Upper lobe of right lung (tissue), 1 donor: ENCODE measurements around the gene ZNF609. TPM values are rescaled to one million over a fixed set of nuclear protein-coding genes. Genes with fewer than 3 reads are reported as not detected.

Experiments used
- ATAC-seq: fragments of 200-7000 bp; cut with Tn5 transposase; one replicate; pipeline ENCODE4 v1.9.1; 2020; ENCODE audit warnings: mild to moderate bottlenecking, moderate library complexity
- DNase-seq: peaks from one replicate; pipeline ENCODE4 v3.0.0-alpha.2; 2020
- H3K27ac ChIP-seq: fragments of 200-600 bp; one replicate; pipeline ENCODE4 v1.8.0; 2022
- H3K27me3 ChIP-seq: fragments of 200-600 bp; one replicate; pipeline ENCODE4 v1.8.0; 2022; ENCODE audit warnings: mild to moderate bottlenecking
- H3K36me3 ChIP-seq: fragments of 200-600 bp; one replicate; pipeline ENCODE4 v1.8.0; 2022
- H3K4me1 ChIP-seq: fragments of 200-600 bp; one replicate; pipeline ENCODE4 v1.8.0; 2022
- H3K4me3 ChIP-seq: fragments of 200-600 bp; one replicate; pipeline ENCODE4 v1.8.0; 2022; ENCODE audit warnings: mild to moderate bottlenecking
- H3K9me3 ChIP-seq: fragments of 200-600 bp; one replicate; pipeline ENCODE4 v1.8.0; 2022
- intact Hi-C: fragments of 100-400 bp; cut with DNase I; formaldehyde crosslinking; loops from one replicate; pipeline ENCODE4 v1.11.0; 2022
- total RNA-seq: library from RNA; stranded (reverse); fragmentation: NEBNext Ultra II Directional; extraction: Animal tissue kit (Norgen Biotek cat#: 25700); gene quantifications from one replicate; pipeline ENCODE4 v1.2.1, GENCODE V29; 2021
- TF ChIP-seq, protein P1 (sequence below): fragments of 200-600 bp; IDR thresholded peaks from one replicate; pipeline ENCODE4 v1.8.0; 2022; ENCODE audit warnings: antibody characterized with exemption
- donor health status: DM: no; HTN: yes; CAD: no; lungs with severe emphysema.

Gene ZNF609
- total RNA-seq, 1 donor from 2014 or later: 45.4 TPM

- TF ChIP-seq, protein P1, sequence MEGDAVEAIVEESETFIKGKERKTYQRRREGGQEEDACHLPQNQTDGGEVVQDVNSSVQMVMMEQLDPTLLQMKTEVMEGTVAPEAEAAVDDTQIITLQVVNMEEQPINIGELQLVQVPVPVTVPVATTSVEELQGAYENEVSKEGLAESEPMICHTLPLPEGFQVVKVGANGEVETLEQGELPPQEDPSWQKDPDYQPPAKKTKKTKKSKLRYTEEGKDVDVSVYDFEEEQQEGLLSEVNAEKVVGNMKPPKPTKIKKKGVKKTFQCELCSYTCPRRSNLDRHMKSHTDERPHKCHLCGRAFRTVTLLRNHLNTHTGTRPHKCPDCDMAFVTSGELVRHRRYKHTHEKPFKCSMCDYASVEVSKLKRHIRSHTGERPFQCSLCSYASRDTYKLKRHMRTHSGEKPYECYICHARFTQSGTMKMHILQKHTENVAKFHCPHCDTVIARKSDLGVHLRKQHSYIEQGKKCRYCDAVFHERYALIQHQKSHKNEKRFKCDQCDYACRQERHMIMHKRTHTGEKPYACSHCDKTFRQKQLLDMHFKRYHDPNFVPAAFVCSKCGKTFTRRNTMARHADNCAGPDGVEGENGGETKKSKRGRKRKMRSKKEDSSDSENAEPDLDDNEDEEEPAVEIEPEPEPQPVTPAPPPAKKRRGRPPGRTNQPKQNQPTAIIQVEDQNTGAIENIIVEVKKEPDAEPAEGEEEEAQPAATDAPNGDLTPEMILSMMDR: no peak
- ATAC-seq (no peak), DNase-seq (no peak)
- intact Hi-C loops: no loop called here
- no peak overlapping the region for H3K27ac ChIP-seq
- H3K36me3 ChIP-seq: no peaks in the 10 kb centered on the region
- no peak overlapping the region for H3K4me3 ChIP-seq
- H3K27me3 ChIP-seq: no peaks in the 10 kb centered on the region
- no peaks in the 10 kb centered on the region for H3K9me3 ChIP-seq
- H3K4me1 ChIP-seq: peaks cover 32% of the 10 kb centered on the region
Observed at GRCh38 chr15:64525828-64526530, 65.6 kb downstream of the ZNF609 start.

DNA sequence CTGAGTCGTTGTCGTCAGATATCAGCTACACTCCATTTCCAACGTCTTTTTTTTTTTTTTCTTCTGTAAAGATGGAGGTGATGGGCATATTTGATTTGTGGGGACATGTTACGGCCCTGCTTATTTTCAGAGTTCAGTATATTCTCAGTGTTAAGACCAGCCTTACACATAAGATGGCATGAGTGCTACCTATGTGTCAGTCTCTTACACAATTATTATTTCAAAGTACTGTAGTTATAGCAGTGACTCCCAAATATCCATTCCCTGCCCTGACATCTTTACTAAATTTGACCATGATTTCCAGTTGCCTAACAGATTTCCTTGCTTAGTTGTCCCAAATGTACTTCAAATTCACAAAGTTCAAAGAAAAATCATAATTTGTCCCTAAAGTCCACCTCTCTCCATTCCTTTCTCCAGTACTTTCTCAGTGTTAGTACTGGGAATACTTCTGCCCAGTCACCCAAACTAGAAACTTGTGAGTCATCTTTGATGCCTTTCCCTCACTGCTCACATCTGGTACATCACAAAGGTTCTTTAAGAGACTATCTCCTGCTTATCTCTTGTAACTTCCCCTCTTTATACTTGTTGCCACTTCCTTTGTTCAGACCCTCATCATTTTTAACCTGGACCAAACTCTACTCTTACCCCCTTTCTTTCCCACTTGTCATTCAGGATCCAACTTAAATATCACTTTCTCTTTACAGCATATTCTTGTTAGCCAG lies 67.0 kb downstream of the ZNF609 start:
- no peak for DNase-seq
- H3K9me3 ChIP-seq: no peaks in the 10 kb centered on the region
- H3K4me1 ChIP-seq: peaks cover 17% of the 10 kb centered on the region
- H3K36me3 ChIP-seq: no peaks in the 10 kb centered on the region
- H3K4me3 ChIP-seq: no peak overlapping the region
- TF ChIP-seq, protein P1: no peak
- ATAC-seq: no peak
- no peaks in the 10 kb centered on the region for H3K27me3 ChIP-seq
- H3K27ac ChIP-seq: no peak overlapping the region
- intact Hi-C loops: no loop called here

DNA sequence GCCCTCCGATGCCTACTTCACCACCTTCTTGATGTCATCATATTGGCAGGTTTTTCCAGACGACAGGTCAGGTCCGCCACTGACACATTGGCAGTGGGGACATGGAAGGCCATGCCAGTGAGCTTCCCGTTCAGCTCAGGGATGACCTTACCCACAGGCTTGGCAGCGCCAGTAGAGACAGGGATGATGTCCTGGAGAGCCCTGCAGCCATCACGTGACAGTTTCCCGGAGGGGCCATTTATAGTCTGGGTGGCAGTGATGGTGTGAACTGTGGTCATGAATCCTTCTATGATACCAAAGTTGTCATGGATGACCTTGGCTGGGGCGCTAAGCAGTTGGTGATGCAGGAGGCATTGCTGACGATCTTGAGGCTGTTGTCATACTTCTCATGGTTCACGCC lies 68.5 kb downstream of the ZNF609 start:
- peaks cover 12% of the 10 kb centered on the region for H3K4me1 ChIP-seq
- ATAC-seq: no peak
- no peak overlapping the region for H3K27ac ChIP-seq
- TF ChIP-seq, protein P1: no peak
- H3K27me3 ChIP-seq: no peaks in the 10 kb centered on the region
- H3K9me3 ChIP-seq: no peaks in the 10 kb centered on the region
- no peak overlapping the region for H3K4me3 ChIP-seq
- intact Hi-C loops: no loop called here
- no peaks in the 10 kb centered on the region for H3K36me3 ChIP-seq
- no peak for DNase-seq

- intact Hi-C loops: no loop called here
- TF ChIP-seq, protein P1: no peak
- ATAC-seq: no peak
- no peaks in the 10 kb centered on the region for H3K27me3 ChIP-seq
- peaks cover 14% of the 10 kb centered on the region for H3K4me1 ChIP-seq
- no peak for DNase-seq
- no peaks in the 10 kb centered on the region for H3K9me3 ChIP-seq
- H3K27ac ChIP-seq: no peak overlapping the region
- H3K4me3 ChIP-seq: no peak overlapping the region
- no peaks in the 10 kb centered on the region for H3K36me3 ChIP-seq
Observed at GRCh38 chr15:64530472-64530871, 70.1 kb downstream of the ZNF609 start.

- Histone ChIP-seq H3K36me3 (no peaks in the 10 kb centered on the region), H3K9me3 (no peaks in the 10 kb centered on the region), H3K27me3 (no peaks in the 10 kb centered on the region), H3K27ac (no peak overlapping the region), H3K4me1 (peaks cover 17% of the 10 kb centered on the region), H3K4me3 (no peak overlapping the region)
- TF ChIP-seq, protein P1: no peak
- ATAC-seq: no peak
- intact Hi-C loops: no loop called here
- DNase-seq: no peak
Observed at GRCh38 chr15:64530918-64531317, 70.5 kb downstream of the ZNF609 start.
